Kidney (tissue), 14 donors: ENCODE measurements around the gene WWC1. TPM values are rescaled to one million over a fixed set of nuclear protein-coding genes. Genes with fewer than 3 reads are reported as not detected.
A peak's percentile ranks its signal among the peaks of the same experiment; 100 is the strongest.

Experiments used
- DNase-seq, 5 donors: peaks; one replicate each; pipeline ENCODE4 v3.0.0-alpha.2; 2013 to 2020
- FAIRE-seq: peaks from 2 replicates; lab custom pipeline; 2012; peaks lifted over from hg19 to GRCh38; lab: Jason Lieb, UNC
- H3K27ac ChIP-seq, 2 donors: one replicate each; pipeline ENCODE4 v1.7.0; 2013; ENCODE audit warnings: low read depth in 2 of 2, low read length in 2 of 2, inconsistent platforms in 1 of 2
- H3K27me3 ChIP-seq: one replicate; pipeline ENCODE4 v1.7.1; 2013; ENCODE audit warnings: low read length, inconsistent platforms; ENCODE audit not compliant: control insufficient read depth, insufficient read depth
- H3K36me3 ChIP-seq, 3 donors: one replicate each; pipeline versions ENCODE4 v1.7.0 to v1.7.1; 2013; ENCODE audit warnings: low read length in 3 of 3, control low read depth in 1 of 3, inconsistent platforms in 1 of 3; ENCODE audit not compliant: insufficient read depth in 3 of 3, control insufficient read depth in 2 of 3
- H3K4me1 ChIP-seq, 3 donors: one replicate each; pipeline versions ENCODE4 v1.7.0 to v1.7.1; 2013; ENCODE audit warnings: low read length in 3 of 3, inconsistent platforms in 1 of 3, low read depth in 1 of 3; ENCODE audit not compliant: control insufficient read depth in 2 of 3, insufficient read depth in 2 of 3
- H3K4me3 ChIP-seq, 3 donors: one replicate each; pipeline versions ENCODE4 v1.7.0 to v1.8.1; 2013; ENCODE audit warnings: low read length in 3 of 3, control low read depth in 1 of 3, inconsistent platforms in 1 of 3
- H3K9ac ChIP-seq, 3 donors: one replicate each; pipeline versions ENCODE4 v1.7.0 to v1.7.1; 2013; ENCODE audit warnings: low read length in 3 of 3, control low read depth in 1 of 3, inconsistent platforms in 1 of 3
- H3K9me3 ChIP-seq, 3 donors: one replicate each; pipeline versions ENCODE4 v1.7.0 to v1.7.1; 2013; ENCODE audit warnings: low read length in 3 of 3, control low read depth in 1 of 3, inconsistent platforms in 1 of 3; ENCODE audit not compliant: control insufficient read depth in 2 of 3, insufficient read depth in 1 of 3
- intact Hi-C: fragments of 100-400 bp; cut with DNase I; formaldehyde crosslinking; loops from one replicate; pipeline ENCODE4 v1.11.1; 2022
- polyA plus RNA-seq: library from polyadenylated mRNA; stranded (reverse); fragments of 350-450 nt; fragmentation: Illumina TruSeq; extraction: RNeasy Lipid Tissue Mini Kit (QIAGEN cat#74804); gene quantifications from one replicate; pipeline ENCODE4 v1.2.3, GENCODE V29; 2014; ENCODE audit warnings: low read depth, low replicate concordance; ENCODE audit not compliant: insufficient read depth
- total RNA-seq: library from RNA; stranded (reverse); fragmentation: NEBNext Ultra II Directional; extraction: Animal tissue kit (Norgen Biotek cat#: 25700); gene quantifications from one replicate; pipeline ENCODE4 v1.2.1, GENCODE V29; 2021
- TF ChIP-seq, protein P1 (sequence below): IDR thresholded peaks from 3 replicates; pipeline ENCODE4 v1.5.1; 2012; ENCODE audit warnings: mild to moderate bottlenecking, moderate library complexity, borderline replicate concordance; ENCODE audit not compliant: insufficient read depth; ENCODE audit errors: extremely low read depth
- donor health status: control.
- donor health status: control.
- donor health status: control.
- donor health status: control.
- donor health status: control.
- donor health status: DM: yes; HTN: yes; CAD: no.
- donor health status: Normal renal cell carcinoma (clear cell type).

The WWC1 gene
- total and polyA plus RNA-seq, 2 donors from 2014 or later: 74.4 to 174 TPM

- TF ChIP-seq, protein P1, sequence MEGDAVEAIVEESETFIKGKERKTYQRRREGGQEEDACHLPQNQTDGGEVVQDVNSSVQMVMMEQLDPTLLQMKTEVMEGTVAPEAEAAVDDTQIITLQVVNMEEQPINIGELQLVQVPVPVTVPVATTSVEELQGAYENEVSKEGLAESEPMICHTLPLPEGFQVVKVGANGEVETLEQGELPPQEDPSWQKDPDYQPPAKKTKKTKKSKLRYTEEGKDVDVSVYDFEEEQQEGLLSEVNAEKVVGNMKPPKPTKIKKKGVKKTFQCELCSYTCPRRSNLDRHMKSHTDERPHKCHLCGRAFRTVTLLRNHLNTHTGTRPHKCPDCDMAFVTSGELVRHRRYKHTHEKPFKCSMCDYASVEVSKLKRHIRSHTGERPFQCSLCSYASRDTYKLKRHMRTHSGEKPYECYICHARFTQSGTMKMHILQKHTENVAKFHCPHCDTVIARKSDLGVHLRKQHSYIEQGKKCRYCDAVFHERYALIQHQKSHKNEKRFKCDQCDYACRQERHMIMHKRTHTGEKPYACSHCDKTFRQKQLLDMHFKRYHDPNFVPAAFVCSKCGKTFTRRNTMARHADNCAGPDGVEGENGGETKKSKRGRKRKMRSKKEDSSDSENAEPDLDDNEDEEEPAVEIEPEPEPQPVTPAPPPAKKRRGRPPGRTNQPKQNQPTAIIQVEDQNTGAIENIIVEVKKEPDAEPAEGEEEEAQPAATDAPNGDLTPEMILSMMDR: no peak
- Histone ChIP-seq H3K4me1 (peaks cover 5 to 6% (median 5%) of the 10 kb centered on the region in 3 donors), H3K9ac (no peak overlapping the region), H3K4me3 (peak overlapping the region in 1 of 3 donors; percentile 13), H3K27ac (no peak overlapping the region), H3K27me3 (no peaks in the 10 kb centered on the region), H3K9me3 (no peaks in the 10 kb centered on the region), H3K36me3 (no peaks in the 10 kb centered on the region)
- FAIRE-seq: no peak
- no peak for DNase-seq
- intact Hi-C loops: no loop called here
Measured at GRCh38 chr5:168275940-168276339, 15.5 kb upstream of the WWC1 start.

- intact Hi-C loops: no loop called here
- H3K27ac ChIP-seq: no peak overlapping the region
- H3K36me3 ChIP-seq: no peaks in the 10 kb centered on the region
- no peak overlapping the region for H3K4me3 ChIP-seq
- H3K4me1 ChIP-seq: peaks cover 2 to 10% (median 4%) of the 10 kb centered on the region in 3 donors
- no peaks in the 10 kb centered on the region for H3K27me3 ChIP-seq
- no peaks in the 10 kb centered on the region for H3K9me3 ChIP-seq
- H3K9ac ChIP-seq: no peak overlapping the region
- TF ChIP-seq, protein P1: no peak
- DNase-seq (peak in 2 of 5 donors; percentile 45 to 49), FAIRE-seq (no peak)
Measured at GRCh38 chr5:168282120-168282519, 9.3 kb upstream of the WWC1 start.

DNA sequence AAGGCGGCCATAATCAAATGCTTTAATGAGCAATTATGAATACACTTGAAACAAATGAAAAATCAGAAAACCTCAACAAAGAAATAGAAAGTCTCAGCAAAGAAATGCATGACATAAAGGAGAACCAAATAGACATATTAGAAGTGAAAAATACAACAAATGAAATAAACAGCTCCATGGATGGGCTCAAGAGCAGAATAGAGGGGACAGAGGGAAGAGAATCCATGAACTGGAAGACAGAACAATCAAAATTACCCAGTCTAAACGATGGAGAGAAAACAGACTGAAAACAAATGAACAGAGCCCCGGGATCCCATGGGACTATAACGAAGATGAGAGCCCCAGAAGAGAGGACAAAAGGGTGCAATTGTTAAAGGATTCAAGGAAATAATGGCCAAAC, 6.6 kb upstream of the WWC1 start:
- no peak for FAIRE-seq
- H3K4me1 ChIP-seq: peaks cover 8 to 19% (median 9%) of the 10 kb centered on the region in 3 donors
- H3K9me3 ChIP-seq: no peaks in the 10 kb centered on the region
- no peaks in the 10 kb centered on the region for H3K27me3 ChIP-seq
- H3K36me3 ChIP-seq: no peaks in the 10 kb centered on the region
- intact Hi-C loops: no loop called here
- H3K9ac ChIP-seq: no peak overlapping the region
- H3K4me3 ChIP-seq: no peak overlapping the region
- no peak for DNase-seq
- TF ChIP-seq, protein P1: no peak
- H3K27ac ChIP-seq: no peak overlapping the region

DNA sequence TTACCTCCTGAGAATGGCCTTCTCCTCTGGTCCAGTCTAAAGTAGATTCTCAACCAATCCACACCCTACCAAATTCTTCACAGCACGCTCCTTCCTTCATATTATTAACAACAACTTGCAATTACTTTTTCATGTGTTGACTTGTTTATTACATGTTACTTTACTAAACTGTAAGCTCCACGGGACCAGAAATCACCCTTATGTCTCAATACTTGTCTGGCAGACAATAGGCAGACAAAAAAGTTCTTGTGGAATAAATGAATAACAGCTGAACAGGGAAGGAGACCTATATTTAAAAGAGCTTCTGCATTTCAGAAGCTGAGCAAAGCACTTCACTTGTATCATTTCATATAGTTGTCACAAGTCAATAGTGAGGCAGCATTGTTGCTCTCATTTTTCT, 5.7 kb upstream of the WWC1 start:
- Histone ChIP-seq H3K4me3 (no peak overlapping the region), H3K4me1 (peaks cover 8 to 24% (median 14%) of the 10 kb centered on the region in 3 donors), H3K27ac (no peak overlapping the region), H3K9me3 (no peaks in the 10 kb centered on the region), H3K27me3 (no peaks in the 10 kb centered on the region), H3K9ac (no peak overlapping the region), H3K36me3 (no peaks in the 10 kb centered on the region)
- TF ChIP-seq, protein P1: no peak
- FAIRE-seq (no peak), DNase-seq (no peak)
- intact Hi-C loops: no loop called here
